HS-5 (cell line): ENCODE measurements around the gene PLA2G2A.
A peak's percentile ranks its signal among the peaks of the same experiment; 100 is the strongest.
"Not testable (repeated sequence)": the region's sequence is repeated elsewhere in the genome, so short reads cannot be mapped to it uniquely, and the experiment has no call there.

Experiments used
- DNase-seq: peaks from one replicate; pipeline ENCODE4 v3.0.0-alpha.2; 2012; ENCODE audit warnings: low read depth

PLA2G2A gene

DNA sequence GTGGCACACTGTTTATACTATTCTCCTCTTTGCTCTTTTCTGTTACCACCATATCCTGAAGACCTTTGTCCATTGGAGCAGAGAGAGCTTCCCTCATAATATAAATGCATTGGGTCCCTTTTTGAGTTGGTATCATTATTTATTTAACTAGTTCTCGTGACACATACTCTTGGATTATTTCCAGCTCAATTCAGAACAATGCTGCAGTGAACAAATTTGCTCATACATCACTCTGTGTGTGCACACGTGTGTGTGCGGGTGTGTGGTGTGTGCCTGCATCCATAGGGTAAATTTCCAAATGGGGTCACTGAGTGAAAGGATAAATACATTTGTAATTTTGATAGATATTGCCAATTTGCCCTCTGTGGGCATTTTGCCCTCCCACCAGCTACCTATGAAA lies 5.8 kb downstream of the PLA2G2A start:
- no peak for DNase-seq

DNA sequence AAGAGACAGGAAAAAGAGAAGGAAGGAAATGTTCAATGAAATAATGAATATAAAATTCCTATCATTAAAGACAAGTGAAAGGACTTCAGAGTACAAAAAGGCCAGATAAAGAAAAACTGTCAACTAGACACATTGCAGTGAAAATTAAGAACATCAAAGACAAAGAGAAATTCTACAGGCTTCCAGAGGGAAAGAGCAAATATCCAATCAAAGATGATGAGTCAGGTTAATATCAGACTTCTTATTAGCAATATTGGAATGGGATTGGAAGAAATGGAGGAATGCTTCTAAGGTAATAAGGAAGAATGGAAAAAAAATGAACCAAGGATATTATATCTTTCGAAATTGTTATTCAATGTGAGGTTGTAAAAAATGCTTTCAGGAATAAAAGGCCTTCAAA lies 7.8 kb downstream of the PLA2G2A start:
- no peak for DNase-seq

DNA sequence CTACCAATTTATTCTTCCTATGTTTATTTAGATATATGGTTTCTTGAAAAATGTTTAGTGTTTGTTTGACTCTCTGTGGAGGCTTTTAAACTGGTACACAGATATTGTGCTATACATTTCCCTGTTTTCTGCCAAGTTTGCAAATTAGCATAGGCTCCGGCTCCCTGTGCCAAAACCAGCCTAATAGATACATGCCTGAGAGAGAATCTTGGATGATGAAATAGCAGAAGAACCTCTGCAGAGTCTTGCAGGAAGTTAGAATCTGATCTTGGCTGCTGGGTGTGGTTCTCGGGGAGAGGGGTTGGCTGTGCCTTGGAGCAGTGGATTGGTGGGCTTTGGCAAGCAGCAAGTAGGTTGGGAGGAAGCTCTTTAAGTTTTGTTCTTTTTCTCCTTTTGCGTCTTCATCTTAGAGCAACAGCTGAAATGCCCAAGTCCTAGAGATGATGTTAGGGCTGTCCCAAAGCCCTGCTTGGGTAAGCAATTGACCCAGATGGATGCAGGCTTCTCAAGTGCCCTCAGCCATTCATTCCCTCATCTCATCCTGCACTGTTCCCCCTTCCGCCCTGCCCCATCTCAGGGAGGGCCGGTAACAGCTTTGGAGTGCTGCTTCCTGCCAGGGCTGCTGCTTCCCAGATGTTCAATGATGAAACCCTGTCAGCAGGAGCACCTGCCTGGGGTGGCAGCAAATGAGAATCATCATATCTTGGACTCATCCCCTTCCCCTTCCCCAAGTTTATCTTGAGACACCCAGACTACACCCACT lies 9.3 kb downstream of the PLA2G2A start:
- no peak for DNase-seq

DNA sequence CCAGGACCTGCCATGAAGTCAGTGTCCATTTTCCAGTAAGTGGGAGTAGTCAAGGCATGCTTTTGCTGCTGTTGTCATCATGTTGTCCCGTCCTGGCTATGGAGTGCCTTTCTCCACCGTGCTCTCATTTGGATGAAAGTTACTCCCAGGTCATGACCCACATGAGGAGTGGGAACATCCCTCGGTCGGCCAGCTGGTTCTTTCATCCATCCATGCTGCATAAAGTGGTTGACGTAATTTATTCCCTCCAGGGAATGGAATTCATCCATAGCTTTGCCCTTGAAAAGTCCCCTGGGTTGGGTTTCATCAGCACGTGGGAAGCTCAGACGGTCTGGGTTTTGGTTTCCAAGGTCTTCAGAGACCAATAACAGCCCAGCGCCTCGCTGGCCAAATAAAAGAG lies 11.6 kb downstream of the PLA2G2A start:
- DNase-seq: no peak

DNA sequence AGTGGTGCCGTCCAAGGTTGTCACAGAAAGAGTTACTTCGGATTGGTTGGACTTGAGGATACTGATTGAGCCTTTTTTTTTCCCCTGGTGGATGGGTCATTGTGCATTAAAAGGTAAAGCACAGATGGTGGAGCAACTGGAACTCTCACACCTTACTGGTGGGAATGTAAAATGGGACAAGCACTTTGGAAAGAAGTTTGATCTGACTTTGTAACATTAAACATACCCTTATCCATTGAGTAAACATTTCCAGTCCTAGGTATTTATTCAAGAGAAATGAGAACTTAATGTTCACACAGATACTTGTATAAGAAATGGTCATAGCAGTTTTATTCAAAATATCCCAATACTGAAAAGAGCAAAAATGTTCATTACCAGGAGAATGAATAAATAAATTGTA lies 14.9 kb downstream of the PLA2G2A start:
- no peak for DNase-seq

DNA sequence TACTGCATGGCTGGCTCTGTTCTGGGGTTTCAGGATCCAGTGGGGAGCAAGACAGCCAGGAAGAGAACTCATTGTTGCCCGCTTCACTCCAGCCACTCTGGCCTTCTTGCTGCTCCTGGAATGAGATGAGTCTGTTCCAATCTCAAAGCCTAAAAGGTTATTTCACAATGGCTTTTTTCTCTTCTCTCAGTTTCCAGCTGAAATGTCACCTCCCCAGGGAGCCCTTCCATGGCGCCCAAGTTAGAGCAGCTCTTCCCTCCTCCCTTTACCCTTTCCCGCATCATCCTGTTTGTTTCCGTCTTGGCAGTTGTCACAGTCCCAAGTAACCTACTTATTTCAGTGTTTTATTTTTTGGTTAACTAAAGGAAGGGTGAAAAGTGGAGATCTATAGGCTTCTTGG lies 15.8 kb downstream of the PLA2G2A start:
- DNase-seq: no peak

DNA sequence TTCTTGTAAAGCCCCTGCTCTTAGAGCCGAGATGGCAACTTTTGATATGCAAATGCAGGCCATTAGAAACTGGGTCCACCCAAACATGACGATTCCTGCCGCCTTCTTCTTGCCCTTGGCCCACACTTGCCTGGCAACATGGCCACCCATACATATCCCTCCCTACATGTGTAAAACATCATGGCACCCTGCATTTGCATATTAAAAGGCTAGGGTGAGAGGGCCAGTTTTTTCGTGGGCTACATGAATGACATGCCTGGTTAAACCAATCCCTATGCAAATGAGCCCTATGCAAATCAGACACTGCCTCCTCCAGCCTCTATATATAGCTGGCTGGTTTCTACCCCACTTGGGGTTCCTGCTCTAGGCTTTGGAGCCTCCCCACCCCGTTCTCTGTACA lies 18.8 kb downstream of the PLA2G2A start:
- DNase-seq: no peak

DNA sequence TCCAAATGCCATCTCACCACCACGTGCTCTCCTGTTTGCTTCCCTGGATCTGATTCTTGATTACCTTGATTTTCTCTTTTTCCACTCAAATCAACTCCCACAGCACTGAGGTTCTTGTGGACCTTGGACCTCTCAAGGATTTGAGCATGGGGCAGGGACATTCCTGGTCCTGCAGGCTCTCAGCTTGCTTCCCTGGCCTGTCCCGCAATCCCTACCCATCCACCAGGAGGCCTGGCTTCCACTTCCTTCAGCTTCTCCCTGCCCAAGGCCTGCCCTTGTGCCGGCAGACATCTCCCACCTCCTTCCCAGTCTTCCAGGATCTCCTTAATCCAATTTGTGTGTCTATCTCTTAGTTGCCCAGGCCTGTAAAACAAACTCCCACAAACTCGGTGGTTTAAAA lies 21.6 kb downstream of the PLA2G2A start:
- DNase-seq: no peak

DNA sequence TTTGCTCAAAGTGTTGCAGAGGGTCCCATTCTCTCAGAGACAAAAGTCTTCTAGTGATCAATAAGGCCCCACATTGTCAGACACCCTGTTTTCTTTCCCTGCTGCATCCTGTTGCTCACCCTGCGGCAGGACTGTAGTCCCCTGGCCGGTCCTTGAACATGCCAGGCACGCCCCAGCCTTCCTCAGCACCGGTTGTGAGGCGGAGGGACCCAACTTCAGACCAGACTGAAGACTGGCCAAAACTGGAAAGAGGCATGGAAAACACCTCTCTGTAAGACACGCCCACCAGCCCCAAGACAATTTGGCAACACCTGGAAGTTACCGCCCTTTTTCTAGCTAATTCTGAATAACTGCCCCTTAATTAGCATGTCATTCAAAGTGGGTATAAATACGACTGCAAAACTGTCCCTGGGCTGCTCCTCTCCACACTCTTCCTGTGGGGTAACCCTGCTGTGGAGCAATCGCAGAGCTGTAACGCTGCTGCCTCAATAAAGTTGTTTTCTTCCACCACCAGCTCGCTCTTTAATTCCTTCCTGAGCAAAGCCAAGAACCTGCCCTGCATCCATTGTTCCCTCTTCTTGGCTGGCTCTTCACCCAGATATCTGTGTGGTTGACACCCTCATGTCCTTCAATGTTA lies 23.8 kb downstream of the PLA2G2A start:
- DNase-seq: no peak

DNA sequence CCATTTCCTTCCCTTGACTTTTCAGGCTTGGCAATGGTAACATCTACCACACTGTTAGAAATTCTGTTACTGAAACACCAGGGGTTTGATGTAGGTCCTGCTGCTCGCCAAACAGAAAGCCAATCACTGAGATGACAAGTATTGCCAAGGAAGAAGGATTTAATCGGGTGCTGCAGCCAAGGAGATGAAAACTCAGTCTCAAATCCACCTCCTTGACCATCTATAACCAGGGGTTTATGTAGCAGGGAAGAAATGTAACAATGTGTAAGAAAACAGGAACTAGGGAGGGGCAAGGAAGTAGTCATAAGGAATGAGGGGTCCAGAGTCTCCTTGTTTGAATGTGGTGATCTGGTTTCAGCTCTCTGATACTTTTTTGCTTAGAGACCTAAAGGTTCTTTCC lies 25.4 kb downstream of the PLA2G2A start:
- no peak for DNase-seq

DNA sequence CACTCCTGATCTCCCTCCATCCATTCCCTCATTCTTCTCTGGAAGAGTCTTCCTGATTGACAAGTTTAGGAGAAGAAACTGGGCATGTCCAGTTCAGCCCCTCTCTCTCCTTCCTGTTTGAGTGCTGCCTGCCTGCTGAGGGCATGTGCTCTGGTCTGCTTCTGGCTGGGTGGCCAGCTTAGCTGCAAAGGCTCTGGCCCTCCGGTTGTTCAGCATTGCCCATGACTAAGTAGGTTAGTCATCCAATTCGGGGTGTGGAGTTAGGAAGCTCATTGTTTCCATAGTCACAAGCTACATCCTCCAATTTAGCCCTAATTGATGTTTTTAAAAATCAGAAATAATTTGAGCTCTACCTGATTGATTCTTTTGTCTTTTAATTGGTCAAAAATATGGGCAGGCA lies 30.4 kb downstream of the PLA2G2A start:
- DNase-seq: peak; percentile 60

DNA sequence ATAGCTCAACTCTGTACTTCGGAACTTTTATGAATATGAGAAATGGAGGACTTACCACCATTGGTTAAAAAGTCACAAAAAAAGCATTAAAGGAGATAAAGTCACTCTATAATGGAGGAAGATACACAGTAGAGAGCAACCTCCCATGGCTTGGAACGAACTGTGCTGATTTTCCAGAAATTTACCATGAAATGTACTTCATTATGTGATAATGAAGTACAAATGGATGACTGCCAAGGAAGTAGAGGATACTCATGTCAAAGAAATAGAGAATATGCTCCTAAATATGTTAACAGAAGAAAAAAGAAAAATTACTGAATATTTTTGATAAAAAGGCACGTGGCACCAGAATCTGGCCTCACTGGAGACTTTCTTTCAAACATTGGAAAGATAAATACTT lies 32.4 kb downstream of the PLA2G2A start:
- DNase-seq: no peak

DNA sequence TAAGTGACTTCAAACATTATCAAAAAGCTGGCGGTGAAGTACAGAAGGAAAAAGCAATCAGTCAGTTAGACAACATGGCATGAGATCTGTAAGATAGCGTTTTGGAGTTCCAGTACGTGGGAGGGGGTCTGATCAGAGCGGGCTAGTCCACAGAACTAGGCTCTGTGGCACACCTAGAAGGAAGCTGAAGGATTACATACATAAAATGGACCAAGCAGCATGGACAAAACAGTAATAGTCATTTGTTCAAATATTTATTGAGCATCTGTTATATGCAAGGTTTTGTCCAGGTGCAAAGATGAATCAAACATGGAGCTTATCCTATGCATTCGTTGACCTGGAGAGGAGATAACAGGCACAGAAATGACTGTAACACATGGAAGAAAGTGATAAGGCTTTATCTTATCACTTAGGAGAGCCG lies 33.1 kb downstream of the PLA2G2A start:
- DNase-seq: no peak

DNA sequence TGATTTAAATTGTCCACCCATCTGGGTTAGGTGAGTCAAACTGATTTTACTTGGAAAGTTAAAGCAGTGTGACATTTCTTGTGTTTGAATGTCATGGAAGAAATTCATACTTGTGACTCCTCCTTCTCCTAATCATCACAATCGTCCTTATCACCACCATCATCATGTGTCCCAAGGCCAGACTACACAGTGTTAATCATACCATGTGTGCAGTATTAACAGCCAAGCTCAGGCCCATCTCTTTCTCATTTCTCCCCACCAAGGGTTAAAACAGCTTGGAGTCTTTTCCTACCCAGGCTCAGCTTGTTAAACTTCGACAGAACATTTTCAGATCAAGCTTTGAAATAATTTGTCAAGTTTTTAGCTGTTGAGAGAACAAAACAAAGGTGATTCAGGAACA lies 33.5 kb downstream of the PLA2G2A start:
- no peak for DNase-seq

DNA sequence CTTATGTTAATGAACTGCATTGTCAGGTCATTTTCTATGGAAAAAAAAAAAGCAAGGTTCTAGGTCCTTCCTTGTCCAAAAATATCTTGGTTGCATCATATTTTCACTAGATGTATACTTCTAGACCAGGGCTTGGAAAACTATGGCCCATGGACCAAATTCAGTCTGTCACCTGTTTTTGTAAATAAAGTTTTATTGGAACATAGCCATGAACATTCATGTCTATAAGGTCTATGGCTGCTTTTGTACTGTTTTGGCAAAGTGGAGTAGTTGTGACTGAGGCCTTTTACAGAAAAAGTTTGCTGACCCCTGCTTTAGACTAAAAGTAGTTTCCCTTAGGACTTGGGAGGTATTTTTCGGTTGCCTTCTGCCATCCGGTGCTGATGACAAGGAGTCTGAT lies 36.8 kb downstream of the PLA2G2A start:
- DNase-seq: no peak

DNA sequence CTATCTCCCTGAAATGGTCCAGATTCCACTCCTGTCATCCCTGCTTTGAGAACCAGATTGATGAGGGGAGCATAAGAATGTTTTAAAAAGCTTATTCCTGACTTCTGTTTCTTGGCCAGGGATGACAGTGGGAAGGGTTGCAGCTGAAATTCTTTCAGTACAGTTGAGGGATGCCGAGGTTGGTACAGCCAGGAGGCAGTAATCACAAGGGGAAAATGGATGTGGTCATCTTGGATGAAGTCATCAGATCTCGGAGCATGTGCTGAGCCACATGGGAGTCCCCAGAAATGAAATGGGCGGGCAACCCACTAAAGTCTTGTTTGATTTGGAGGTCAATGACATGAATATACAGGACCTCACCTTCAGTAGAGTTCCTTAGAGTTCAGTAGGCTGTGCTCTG lies 37.3 kb downstream of the PLA2G2A start:
- no peak for DNase-seq

DNA sequence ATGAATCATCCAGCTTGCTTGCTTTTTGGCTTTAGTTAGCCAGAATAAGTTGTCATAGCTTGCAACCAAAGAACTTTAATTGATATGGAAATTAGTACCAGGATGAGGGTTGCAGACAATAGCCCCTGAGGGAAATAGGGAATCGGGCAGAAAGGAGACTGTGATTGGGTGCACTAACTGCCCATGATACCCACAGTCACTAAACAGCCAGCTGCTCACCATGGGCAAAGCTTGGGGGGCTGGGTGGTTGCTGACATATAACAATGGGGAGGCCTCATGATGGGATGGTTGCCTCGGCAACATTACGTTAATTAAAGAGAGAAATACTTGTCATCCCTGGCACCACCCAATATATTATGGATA lies 38.2 kb downstream of the PLA2G2A start:
- DNase-seq: no peak

DNA sequence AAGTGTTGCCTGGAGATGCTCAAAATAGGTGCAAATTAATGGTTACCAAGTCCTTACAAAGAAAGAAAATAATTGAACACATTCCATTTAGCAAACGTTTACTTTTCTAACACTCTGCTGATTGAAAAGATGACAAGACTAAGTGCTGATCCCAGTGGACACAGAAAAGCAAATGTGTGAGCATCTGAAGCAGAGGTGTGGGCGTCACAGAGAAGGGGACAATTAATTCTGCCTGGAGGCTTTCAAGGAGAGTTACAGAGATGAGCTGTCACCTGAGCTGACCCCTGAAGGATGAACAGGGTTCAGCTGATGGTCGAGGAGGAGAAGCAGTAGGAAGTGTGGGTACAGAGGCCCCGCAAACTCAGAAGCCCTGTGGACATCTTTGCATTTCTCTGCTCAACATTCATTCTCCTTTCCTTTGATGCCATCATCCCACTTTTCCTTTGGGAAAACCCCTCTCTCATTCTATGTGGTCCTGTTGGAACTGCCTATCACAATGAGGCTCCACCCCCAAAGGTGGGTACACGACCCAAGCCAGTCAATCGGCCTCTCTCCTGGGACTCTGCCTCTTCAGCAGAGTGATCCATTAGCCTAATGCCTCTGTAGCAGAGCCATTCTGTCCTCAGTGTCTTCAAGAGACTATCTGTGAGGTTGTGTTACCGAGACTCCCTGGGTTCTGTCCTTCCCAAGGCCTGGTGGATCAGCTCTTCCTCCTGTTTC lies 38.8 kb downstream of the PLA2G2A start:
- no peak for DNase-seq

DNA sequence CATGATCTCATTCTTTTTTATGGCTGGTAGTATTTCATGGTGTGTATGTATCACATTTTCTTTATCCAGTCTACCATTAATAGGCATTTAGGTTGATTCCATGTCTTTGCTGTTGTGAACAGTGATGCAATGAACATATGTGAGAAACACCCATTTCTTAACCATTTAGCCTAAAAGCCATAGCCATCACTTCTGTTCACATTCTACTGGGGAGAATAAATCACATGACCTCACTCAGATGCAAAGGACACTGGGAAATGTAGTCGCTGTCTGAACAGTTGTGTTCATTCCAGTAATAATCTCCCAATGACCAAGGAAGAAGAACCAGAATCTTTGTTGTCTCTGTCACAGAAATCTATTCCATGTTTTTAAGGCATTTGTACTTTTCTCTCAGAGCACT lies 40.9 kb downstream of the PLA2G2A start:
- no peak for DNase-seq

DNA sequence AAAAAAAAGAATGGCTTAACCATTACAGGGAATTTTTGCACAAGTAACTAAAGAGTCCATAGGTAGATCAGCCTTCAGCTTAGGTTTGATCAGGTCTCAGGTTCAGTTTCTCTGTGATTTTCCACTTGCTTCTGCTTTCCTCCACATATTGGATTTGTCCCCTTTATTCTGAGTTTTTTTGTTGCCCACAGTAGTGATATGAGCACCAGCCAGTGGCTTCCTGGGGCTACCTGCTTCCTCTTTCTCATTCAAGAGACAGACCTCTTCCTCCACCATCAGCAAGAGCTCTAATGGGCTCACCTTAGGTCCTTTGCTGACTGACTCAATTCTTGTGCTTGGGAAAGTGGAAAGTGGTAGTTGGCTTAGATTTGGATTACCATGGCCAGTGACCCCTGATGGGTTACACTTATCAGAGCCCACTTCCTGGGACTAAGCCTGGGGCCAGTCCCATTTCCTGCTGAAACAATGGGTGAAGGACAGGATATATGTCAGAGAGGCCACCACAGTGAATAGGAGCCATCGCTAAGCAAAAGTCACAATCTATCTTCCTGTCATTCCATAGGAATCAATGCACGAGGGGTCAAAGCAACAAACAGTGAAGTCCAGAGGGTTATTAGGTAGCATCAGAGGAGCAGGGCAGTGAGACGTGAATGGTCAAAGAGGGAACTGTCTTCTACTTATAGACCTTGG lies 43.2 kb downstream of the PLA2G2A start:
- no peak for DNase-seq

DNA sequence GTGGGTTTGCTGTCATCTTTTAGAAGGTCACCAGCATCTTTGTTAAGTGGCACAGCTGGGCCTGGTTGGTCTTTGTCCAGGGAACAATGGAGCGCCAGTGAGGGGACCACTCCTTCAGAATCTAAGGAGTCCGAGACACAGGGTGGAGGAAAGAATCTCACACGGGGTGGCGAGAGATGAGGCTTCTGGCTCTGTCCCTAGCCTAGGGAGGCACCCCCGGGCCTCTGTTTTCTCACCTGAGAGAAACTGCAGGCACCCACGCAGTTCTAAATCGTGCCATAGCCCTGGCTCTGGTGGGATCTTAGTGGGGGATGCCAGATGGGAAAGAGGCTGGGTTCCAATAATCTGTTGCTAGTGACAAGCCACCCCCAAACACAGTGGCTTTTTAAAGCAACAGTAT lies 45.1 kb downstream of the PLA2G2A start:
- no peak for DNase-seq

DNA sequence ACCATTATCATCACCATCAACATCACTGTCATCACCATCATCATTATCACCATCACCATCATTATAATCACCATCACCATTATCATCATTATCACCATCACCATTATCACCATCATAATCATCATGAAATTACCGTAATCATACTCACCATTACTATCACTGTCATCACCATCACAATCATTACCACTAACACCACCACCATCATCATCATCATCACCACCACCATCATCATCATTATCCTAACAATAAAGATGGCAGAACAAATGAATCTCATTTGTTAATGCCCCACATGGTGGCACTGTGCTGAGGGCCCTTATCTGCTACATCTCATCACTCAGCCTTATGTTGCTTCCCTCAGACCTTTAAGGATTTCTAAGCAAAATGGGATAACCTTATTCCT lies 46.6 kb downstream of the PLA2G2A start:
- no peak for DNase-seq

DNA sequence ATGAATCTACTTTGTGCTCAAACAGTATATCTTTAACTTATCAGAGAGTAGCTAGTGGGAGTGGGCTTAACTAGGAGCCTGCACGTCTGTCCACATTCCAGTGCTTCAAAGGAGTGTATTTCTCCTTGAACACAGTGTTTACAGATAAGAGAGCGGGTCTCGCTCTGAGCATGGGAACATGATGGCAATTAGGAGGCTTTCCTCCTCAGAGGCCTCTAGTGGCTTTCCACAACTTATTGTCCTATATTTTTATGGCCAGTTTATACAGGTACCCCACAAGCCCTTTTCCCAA lies 52.3 kb downstream of the PLA2G2A start:
- not testable (repeated sequence) for DNase-seq
